ENCODE results near the gene NXN.
"Not testable (repeated sequence)": the region's sequence is repeated elsewhere in the genome, so short reads cannot be mapped to it uniquely, and the experiment has no call there.

The NXN gene

DNA sequence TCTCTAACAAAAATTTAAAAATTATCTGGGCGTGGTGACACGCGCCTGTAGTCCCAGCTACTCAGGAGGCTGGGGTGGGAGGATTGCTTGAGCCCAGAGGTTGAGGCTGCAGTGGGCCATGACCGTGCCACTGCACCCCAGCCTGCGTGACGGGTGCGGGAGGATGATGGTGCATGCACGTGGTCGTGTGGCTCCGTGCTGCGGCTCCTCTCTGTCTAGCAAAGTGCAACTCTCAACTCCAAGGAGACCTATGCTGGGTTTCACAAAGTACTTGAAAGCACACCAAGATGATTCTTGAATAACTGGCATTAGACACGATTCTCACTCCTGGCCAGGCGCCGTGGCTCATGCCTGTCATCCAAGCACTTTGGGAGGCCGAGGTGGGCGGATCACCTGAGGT is 25.8 kb downstream of the NXN start:
- DNase-seq (ENCODE audit: low read depth, low spot score) = no peak

DNA sequence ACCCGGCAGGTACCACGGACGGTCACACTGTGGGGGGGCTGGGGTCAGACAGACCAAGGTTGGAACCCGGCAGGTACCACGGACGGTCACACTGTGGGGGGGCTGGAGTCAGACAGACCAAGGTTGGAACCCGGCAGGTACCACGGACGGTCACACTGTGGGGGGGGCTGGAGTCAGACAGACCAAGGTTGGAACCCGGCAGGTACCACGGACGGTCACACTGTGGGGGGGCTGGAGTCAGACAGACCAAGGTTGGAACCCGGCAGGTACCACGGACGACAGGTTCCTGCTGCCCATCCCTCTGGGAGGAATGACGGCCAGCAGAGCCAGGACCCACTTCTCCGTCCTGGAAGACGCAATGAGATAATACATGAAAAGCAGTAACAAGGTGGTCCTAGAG is 27.0 kb downstream of the NXN start:
- DNase-seq (ENCODE audit: low read depth, low spot score) = not testable (repeated sequence)

DNA sequence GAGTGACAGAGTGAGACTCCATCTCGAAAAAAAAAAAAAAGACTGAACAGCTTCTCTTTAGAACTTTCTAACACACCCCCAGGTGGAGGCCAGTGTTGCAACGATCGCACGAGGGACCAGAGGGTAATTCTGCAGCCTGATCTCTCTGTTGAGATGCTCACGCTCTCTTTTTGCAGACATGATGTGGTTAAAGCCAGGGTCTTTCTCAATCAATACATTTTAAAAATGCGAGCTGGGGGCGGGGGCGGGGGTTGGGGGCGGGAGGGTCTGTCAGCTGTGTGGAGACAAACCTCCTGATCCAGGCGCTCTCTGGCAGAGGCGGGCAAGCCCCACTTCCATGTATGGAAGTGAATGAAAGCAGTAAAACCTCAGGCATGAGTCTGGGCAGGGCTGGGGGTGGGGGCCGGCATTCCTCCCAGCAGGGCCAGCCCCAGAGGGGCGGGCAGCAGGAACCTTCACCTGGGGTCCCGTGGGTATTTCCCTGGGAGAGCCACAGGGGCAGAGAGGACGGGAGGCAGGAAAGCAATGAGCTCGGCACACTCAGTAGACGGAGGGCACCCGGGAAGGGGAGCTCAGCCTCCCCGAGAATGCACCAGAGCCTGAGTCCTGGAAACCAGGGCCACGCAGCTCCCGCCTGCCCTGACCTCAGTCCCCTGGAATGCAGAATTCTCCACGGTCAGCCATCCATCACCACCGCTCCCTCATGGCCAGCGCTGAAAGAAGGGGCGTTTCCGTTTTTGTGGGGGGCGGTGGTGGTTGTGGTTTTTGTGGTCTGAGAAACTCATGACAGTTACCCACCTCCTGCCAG is 28.0 kb downstream of the NXN start:
- DNase-seq (ENCODE audit: low read depth, low spot score) = no peak

DNA sequence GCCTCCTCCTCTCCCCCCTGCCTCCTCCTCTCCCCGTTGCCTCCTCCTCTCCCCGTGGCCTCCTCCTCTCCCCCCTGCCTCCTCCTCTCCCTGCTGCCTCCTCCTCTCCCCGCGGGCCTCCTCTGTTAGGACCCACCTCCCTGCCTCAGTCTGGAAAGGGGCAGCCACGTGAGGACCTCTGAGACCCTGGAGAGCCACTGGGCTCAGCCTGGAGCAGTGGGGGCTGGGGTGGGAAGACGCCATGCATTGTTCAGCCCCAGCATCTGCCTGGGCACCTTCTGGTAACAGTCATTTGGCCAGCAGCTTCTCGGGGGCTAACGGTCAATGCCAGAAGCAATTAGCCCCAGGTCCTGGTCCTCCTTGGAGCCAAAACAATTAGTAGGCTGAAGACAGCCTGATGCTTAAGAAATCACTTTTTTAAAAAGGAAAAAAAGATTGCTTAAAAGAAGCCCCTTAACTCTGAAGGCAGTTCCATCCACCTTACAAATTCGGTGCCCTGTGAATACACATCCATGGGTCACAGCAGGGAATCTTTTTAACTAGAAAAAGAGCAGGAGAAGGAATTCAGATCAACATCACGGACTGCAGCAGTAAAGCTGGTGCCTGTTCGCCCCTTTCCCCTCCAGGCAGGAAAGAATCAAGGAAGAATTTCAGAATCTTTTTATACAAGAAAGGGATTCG is 29.8 kb downstream of the NXN start:
- no peak for DNase-seq (ENCODE audit: low read depth, low spot score)

DNA sequence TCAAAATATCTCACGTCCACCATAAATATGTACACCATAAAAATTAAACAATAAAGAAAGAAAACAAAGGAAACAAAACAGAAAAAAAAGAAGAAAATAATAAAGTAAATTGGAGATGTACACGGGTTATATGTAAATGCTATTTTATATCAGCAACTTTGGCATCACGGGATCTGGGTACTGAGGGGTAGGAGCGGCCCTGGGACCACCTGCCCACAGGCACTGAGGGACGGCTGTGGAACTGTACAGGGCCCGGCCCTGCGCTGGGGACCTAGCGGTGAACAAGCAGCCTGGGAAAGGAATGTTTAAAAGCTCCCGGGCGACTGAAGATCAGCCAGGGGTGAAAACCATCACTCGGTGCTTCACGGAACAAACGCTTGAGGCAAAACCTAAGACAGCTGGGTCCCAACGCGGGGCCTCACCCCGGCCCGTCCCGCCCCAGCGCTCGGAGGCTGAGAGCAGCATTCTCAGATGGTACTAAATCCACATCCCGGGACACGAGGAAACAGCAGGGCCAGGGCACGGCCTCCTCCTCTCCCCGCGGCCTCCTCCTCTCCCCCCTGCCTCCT is 31.2 kb downstream of the NXN start:
- DNase-seq (ENCODE audit: low read depth, low spot score) = no peak

DNA sequence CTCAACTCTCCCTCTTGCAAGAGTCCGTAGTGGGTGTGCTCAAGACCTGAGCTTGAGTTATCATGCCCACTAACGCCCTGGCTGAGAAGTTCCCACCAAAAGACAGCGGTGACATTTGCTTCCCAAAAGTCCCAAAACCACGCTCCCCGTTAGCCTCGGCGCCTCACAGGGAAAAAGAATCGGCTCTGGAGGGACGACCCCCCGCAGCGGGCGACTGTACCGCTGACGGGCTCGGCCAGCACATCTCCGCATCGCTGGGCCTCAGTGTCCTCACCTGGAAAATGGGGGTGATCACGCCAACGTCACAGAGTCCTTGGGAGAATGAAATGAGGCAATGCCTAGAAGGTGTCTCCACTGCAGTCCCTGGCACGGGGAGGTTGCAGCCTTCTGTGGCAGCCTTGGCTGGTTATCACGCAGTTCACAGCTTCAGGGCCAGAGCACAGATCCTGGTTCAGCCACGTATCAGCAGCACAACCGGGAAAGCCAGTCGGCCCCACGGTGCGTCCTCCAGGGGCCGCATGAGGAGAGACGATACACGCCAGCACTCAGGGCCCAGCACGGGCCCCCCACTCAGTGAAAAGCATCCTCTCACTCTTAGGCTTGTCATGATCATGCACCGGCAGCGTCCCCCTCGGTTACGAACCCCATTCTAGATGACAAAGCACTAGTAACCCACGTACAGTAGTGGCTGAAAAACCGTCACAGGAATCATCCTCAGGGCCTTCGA is 32.9 kb downstream of the NXN start:
- DNase-seq (ENCODE audit: low read depth, low spot score) = no peak

DNA sequence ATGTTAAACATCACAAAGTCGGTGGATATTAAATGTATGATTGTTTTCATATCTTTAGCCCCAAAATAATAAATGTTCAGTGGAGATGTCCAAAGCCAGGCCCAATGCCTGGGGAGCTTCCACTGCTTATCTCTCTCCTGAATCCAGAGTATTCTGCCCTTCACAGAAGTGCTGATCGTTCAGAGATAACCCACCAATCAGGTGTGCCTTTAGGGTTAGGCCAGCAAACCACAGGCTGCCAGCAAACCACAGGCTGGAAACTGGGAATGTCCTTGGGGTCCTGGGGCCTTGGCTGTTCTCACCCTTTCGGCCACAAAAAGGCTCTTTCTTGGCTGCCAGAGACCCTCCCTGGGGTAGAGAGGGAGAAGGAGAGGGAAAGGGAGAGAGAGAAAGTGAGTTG is 33.9 kb downstream of the NXN start:
- DNase-seq (ENCODE audit: low read depth, low spot score) = no peak

DNA sequence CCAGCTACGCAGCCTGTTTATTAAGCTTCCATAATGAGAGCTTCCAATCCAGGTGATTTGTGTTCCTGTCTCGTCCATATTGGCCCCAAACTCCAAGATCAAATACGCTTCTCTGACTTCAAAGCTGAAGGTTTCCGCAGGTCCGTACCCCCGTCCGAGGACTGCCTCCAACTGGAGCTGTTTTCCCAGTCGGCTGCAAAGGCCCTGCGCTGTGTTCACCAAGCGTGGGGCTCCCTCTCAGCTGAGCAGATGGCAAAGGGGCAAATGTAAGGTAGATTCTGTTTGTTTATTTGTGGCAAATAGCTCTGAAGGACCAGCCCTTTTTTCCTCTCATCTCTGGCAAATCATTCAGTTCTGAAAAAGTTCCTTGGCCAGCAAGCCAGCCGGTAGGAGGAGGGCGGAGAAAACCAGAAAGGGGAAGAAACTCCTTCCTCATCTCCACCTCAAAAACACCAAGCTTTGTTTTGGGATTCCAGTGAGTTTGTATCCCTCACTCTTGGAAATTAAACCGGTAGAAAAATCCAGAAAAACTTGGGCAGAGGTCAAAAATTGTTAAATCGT is 35.2 kb downstream of the NXN start:
- no peak for DNase-seq (ENCODE audit: low read depth, low spot score)

DNA sequence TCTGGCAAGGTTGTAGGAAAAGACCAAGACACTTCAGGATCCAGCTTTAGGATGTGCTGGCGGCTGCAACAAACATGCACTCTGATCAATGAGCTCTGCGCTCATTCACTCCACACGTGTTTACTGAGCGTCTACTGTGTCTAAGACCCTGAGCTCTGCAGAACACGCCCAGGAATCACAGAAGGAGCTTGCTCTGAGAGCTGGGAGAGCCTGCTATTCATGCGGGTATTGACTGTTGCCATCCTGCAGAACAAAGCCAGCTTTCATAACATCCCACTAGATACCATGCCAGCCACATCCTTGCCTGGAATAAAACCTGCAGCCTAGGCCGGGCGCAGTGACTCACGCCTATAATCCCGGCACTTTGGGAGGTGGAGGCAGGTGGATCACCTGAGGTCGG is 44.1 kb downstream of the NXN start:
- DNase-seq (ENCODE audit: low read depth, low spot score) = no peak

DNA sequence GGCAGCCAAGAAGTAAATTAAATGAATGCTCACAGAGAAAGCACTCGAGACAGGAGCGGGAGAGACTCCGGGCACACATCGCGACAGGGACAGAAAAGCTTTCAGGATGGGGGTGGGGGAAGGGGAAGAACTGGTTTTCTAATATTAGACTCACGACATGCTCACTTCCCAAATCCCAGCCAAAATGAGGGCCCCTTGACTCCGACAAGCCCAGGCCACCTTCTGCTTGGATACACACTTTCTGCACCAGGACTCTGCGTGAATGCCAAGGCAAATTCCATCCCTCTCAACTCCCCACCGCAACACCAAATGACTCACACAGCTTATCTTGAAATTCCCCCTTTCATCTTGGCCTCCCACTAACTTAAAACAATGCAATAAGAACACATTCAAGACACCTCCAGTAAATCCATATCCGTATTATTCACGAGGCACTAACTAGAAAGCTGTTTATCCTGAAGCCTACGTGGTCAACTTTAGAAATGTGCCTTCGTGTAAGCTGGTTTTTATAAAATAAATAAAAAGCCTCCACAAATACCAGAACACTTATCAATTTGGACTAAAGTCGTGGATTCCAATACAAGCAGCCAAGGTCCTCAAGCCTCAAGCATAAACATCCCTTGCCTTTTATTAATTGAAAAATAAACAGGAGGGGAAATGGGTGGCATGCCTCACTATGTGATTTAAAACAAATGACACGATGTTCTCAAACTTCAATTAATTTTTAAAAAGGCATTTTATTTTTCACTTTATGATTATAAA is 46.1 kb downstream of the NXN start:
- DNase-seq (ENCODE audit: low read depth, low spot score) = peak; percentile 60

DNA sequence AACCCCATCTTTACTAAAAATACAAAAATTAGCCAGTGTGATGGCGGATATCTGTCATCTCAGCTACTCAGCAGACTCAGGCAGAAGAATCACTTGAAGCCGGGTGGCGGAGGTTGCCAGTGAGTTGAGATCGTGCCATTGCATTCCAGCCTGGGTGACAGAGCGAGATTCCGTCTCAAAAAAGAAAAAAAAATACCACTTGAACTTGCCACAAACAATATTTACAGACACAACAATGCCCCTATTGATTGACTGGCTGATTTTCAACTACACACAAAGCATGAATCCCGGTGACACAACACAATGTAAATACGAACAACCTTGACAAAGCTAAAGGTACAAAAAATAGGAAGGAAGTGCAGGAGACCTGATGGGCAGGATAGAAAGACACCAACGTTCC is 49.3 kb downstream of the NXN start:
- DNase-seq (ENCODE audit: low read depth, low spot score) = no peak

DNA sequence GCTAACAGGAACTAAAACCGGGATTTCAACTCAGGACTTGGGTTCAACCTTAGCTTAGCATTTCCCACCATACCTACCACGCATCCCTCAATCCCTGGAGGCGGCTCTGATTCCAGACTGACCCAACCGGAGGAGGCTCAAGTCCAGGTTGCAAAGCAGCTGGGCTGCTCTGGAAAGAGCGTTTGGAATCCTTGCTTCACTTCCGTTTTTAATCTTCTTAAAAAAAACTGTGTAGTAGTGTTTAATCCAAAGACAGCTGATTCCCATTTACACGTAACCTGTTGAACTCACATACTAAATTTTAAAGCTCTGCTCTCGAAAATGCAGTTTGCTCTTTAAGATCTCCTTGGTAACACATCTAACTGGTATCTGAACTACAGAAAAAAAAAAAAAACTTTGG is 50.0 kb downstream of the NXN start:
- no peak for DNase-seq (ENCODE audit: low read depth, low spot score)

DNA sequence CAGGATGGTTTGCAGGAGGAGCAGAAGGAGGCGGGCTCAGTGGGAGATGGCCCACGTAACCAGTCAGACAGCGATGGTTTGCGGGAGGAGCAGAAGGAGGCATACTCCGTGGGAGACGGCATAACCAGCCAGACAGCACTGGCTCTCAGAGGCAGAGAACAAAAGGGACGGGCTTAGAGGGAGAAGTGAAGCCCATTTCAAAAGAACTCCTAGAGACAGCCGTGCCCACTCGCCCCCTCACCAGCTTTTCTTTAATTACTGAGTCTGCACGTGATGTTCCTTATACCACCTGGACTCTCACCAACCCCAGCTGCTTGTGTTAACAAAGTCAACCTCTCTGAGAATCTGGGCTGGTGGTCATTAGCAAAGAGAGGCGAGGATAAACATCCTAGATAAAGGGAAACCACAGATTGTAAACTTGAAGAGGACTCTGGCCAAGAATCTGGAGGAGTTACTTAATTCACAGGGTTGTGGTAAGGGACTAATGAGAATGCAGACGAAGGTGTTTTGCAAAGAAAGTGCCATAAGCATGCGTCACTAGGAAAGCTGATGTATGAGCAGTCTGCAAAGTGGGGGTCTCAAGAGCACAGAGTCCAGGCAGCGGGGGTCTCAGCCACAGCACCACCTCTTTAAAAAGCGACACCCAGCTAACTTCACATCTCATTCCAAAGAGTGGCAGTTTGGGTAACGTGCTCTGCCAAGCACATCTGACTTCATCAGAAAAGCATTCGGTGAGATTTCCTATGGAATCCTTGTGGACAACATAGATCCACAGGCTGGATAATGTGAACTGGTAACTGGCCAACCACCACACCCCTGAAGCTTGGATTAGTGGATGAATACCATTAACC is 51.7 kb downstream of the NXN start:
- no peak for DNase-seq (ENCODE audit: low read depth, low spot score)

DNA sequence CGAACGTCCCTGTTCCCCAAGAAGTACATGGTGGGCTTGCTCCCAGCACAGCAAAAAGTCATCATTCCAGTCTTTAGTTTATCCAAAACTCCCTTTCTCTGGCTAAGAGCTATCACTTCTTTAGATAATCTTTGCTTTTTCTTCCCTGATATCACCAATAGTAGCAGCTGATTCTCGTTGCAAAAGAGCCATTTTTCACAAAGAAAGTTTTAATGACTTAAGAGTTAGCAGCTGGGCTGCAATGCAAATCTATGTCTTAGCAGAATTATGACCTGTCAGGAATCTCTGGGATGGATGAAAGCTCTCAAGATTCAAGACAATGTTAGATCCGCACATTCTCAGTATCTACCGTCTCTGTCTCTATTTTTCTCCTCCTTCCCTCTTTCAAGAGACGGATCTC is 53.8 kb downstream of the NXN start:
- DNase-seq (ENCODE audit: low read depth, low spot score) = no peak

DNA sequence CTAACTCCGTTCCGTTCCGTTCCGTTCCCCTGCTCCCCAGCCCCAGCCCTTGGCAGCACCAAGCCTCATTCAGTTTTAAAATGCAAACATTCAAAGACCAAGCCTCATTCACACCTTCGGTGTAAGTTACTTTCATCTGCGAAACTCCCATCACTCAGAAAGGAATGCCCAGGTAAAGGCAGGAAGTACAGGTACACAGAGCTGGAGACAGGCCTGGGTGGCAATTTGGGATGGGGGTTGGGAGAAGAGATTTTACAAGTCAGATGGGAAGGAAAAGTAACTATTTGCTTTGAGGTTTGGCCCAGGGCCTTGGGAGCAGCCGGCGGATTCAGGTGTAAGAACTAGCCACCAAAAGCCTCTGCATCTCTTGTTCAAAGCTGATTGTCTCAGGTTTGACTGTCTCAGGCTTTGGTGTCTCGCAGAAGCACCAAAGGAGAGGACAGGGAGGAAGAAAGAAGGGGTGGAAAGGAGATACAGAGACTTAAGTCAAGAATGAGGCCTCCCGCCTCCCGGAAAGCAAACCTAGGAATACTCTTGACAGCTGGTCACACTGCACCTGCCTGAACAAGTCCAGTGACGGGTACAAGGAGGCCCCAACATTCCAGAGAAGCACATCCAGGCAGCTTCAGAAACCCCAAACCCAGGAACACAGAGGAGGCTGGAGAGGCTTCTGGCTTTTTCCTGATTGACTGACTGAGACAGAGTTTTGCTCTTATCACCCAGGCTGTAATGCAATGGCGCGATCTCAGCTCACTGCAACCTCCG is 54.7 kb downstream of the NXN start:
- no peak for DNase-seq (ENCODE audit: low read depth, low spot score)

DNA sequence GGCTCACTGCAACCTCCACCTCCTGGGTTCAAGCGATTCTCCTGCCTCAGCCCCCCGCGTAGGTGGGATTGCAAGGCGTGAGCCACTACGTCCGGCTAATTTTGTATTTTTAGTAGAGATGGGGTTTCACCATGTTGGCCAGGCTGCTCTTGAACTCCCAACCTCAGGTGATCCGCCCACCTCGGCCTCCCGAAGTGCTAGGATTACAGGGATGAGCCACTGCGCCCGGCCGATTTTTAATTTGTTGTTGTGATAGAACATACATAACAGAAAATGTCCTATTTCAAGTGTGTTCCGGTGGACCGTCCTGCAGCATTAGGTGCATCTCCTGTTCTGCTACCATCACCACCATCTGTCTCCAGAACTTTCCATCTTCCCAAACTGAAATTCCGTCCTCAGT is 55.3 kb downstream of the NXN start:
- DNase-seq (ENCODE audit: low read depth, low spot score) = not testable (repeated sequence)

DNA sequence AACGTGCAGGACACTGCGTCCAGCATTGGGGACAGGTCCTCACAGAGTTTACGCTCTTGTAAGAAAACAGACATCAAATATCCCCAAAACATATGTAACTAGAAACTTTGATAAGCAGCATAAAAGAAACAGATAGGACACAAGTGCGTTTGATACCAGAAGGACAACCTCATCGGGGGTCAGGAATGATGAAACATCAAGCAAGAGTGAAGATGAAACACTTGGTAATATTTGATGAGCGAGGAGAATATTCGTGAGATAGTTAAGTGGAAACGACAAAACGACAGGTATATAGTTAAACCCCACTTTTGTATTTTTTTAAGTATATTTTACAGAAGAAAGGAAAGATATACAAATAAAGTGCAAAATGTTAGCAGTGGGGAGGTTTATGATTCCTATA is 55.9 kb downstream of the NXN start:
- no peak for DNase-seq (ENCODE audit: low read depth, low spot score)

DNA sequence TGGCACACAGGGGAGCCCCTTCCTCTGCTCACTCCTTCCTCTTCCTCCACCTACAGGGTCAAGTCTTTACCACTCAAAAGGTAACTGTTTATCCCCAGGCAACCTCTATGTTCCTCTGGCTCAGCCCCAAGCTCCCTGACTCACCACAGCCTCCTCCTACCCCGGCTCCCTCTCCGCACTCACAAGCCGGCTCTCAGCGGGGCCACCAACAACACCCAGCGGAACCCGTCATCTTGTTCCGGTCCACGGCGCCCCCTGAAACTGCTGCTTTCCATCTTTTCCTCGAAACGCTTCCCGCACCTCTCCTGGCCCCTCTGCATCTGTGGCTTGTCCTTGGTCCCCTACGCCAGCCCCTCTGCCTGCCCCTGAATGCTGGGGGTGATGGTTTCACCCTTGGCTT is 58.4 kb downstream of the NXN start:
- no peak for DNase-seq (ENCODE audit: low read depth, low spot score)

DNA sequence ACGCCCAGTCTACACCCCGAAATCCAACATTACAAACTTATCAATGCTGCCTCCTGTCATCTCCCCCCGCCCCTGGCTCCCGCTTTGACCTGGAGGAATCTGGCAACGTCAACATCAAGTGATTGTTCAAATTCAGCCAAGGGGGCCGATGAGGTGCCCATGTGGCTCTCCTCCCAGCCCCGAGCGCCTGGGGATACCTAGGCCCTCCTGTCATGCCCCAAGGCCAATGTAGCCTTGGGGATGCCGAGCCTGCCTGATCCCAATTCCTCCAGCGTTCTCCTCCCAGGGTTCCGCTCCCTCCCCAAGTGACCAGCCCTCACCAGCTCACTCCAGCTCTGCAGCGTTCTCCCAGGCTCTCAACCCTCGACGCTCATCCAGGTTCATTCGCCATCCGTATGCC is 59.4 kb downstream of the NXN start:
- no peak for DNase-seq (ENCODE audit: low read depth, low spot score)
